K562 (cell line): ENCODE results near the gene SLC9B2. TPM values are rescaled to one million over a fixed set of nuclear protein-coding genes. Genes with fewer than 3 reads are reported as not detected.

ENCODE experiments used
- ARHGAP35 ChIP-seq: fragments of 450-650 bp; IDR thresholded peaks from 2 replicates; pipeline ENCODE4 v1.6.1; 2018; ENCODE audit not compliant: partially characterized antibody
- BCOR ChIP-seq: fragments of 450-650 bp; IDR thresholded peaks from 2 replicates; pipeline ENCODE4 v1.6.1; 2016
- CBFA2T2 ChIP-seq: fragments of 450-650 bp; conservative IDR thresholded peaks from 2 replicates; pipeline ENCODE4 v1.6.1; 2017; ENCODE audit warnings: mild to moderate bottlenecking
- CTBP1 ChIP-seq: fragments of 450-650 bp; IDR thresholded peaks from 2 replicates; pipeline ENCODE4 v1.6.1; 2016; ENCODE audit warnings: borderline replicate concordance
- ETS1 ChIP-seq: conservative IDR thresholded peaks from 2 replicates; pipeline ENCODE4 v1.6.1; 2011; ENCODE audit warnings: low read depth, mild to moderate bottlenecking, low read length; ENCODE audit not compliant: control insufficient read depth
- ETV5 ChIP-seq: sonication (generic); formaldehyde crosslinking; IDR thresholded peaks from 2 replicates; pipeline ENCODE4 v1.4.0; 2020; ENCODE audit warnings: low read depth, mild to moderate bottlenecking, missing genetic modification reagents
- GATA2 ChIP-seq: sonication (generic); formaldehyde crosslinking; IDR thresholded peaks from 2 replicates; pipeline ENCODE4 v1.4.0; 2020; ENCODE audit warnings: mild to moderate bottlenecking, missing genetic modification reagents
- HDAC8 ChIP-seq: fragments of 450-650 bp; IDR thresholded peaks from 2 replicates; pipeline ENCODE4 v1.6.1; 2016; ENCODE audit warnings: mild to moderate bottlenecking, missing genetic modification characterization, moderate library complexity, missing compliant biosample characterization
- HOXB6 ChIP-seq: fragments of 250-450 bp; sonication (Bioruptor Pico); IDR thresholded peaks from 2 replicates; pipeline ENCODE4 v1.5.1; 2022; ENCODE audit warnings: mild to moderate bottlenecking, borderline replicate concordance
- KAT2B ChIP-seq: IDR thresholded peaks from one replicate; pipeline ENCODE4 v1.6.1; 2012; ENCODE audit warnings: low read depth, mild to moderate bottlenecking, control low read depth, inconsistent platforms, low read length, moderate library complexity
- NFYB ChIP-seq: IDR thresholded peaks from 2 replicates; pipeline ENCODE4 v1.6.1; 2011; ENCODE audit warnings: mild to moderate bottlenecking, moderate library complexity; ENCODE audit not compliant: insufficient read length; ENCODE audit errors: extremely low read depth
- PKNOX1 ChIP-seq: fragments of 450-650 bp; IDR thresholded peaks from 2 replicates; pipeline ENCODE4 v1.6.1; 2016
- RBM25 ChIP-seq: fragments of 200-400 bp; formaldehyde crosslinking; IDR thresholded peaks from 2 replicates; pipeline ENCODE4 v1.6.1; 2018; ENCODE audit warnings: low read length, low read depth, moderate library complexity; ENCODE audit not compliant: severe bottlenecking
- SIRT6 ChIP-seq: IDR thresholded peaks from one replicate; pipeline ENCODE4 v1.6.1; 2012; ENCODE audit warnings: low read depth, mild to moderate bottlenecking, control low read depth, inconsistent platforms, low read length, moderate library complexity
- SMAD1 ChIP-seq: fragments of 150-350 bp; IDR thresholded peaks from 2 replicates; pipeline ENCODE4 v1.6.1; 2014; ENCODE audit warnings: low read length, low read depth; ENCODE audit not compliant: partially characterized antibody
- SMARCA5 ChIP-seq: fragments of 450-650 bp; IDR thresholded peaks from 2 replicates; pipeline ENCODE4 v1.6.1; 2016
- SMARCE1 ChIP-seq: fragments of 450-650 bp; IDR thresholded peaks from 2 replicates; pipeline ENCODE4 v1.7.1; 2016; ENCODE audit warnings: mild to moderate bottlenecking
- TARDBP ChIP-seq: fragments of 450-650 bp; IDR thresholded peaks from 2 replicates; pipeline ENCODE4 v1.6.1; 2016
- THRAP3 ChIP-seq: fragments of 450-650 bp; IDR thresholded peaks from 2 replicates; pipeline ENCODE4 v1.6.1; 2016; ENCODE audit warnings: mild to moderate bottlenecking, inconsistent platforms, borderline replicate concordance
- YY1 ChIP-seq, 3 experiments: IDR thresholded peaks; 2 replicates each; pipeline ENCODE4 v1.6.1; 2011; ENCODE audit warnings: low read length in 2 of 3, mild to moderate bottlenecking in 2 of 3, moderate library complexity in 2 of 3, borderline replicate concordance in 1 of 3, control low read depth in 1 of 3, low read depth in 1 of 3; ENCODE audit not compliant: insufficient read depth in 3 of 3, insufficient replicate concordance in 2 of 3, control insufficient read depth in 1 of 3, insufficient read length in 1 of 3; ENCODE audit errors: extremely low read depth in 1 of 3
- ZBTB8A ChIP-seq: fragments of 450-650 bp; IDR thresholded peaks from 2 replicates; pipeline ENCODE4 v1.6.1; 2018; ENCODE audit warnings: mild to moderate bottlenecking, moderate library complexity; ENCODE audit not compliant: partially characterized antibody
- ZNF146 ChIP-seq: IDR thresholded peaks from one replicate; pipeline ENCODE4 v1.6.1; 2018; ENCODE audit warnings: missing compliant biosample characterization; ENCODE audit not compliant: unreplicated experiment
- ZNF280A ChIP-seq: fragments of 450-650 bp; IDR thresholded peaks from 2 replicates; pipeline ENCODE4 v1.6.1; 2018; ENCODE audit warnings: mild to moderate bottlenecking, low read depth; ENCODE audit not compliant: partially characterized antibody
- ZNF324 ChIP-seq: fragments of 250-450 bp; sonication (Bioruptor Pico); IDR thresholded peaks from 2 replicates; pipeline ENCODE4 v1.4.0; 2020; ENCODE audit warnings: mild to moderate bottlenecking
- ZNF551 ChIP-seq: fragments of 250-450 bp; sonication (Bioruptor Pico); IDR thresholded peaks from 2 replicates; pipeline ENCODE4 v1.5.0; 2021; ENCODE audit warnings: mild to moderate bottlenecking, moderate library complexity
- ZNF644 ChIP-seq: fragments of 200-800 bp; sonication (Bioruptor generic); IDR thresholded peaks from 2 replicates; pipeline ENCODE4 v1.6.1; 2016; ENCODE audit warnings: low read depth, missing genetic modification characterization, missing compliant biosample characterization
- ZNF780A ChIP-seq: fragments of 250-450 bp; sonication (Bioruptor Pico); IDR thresholded peaks from 2 replicates; pipeline ENCODE4 v1.5.0; 2021; ENCODE audit warnings: mild to moderate bottlenecking
- ZNF830 ChIP-seq: fragments of 250-450 bp; sonication (Bioruptor Pico); IDR thresholded peaks from 2 replicates; pipeline ENCODE4 v1.5.0; 2021; ENCODE audit warnings: mild to moderate bottlenecking
- polyA plus RNA-seq, 8 experiments: library from polyadenylated mRNA; depleted of rRNA in 4 of 8; stranded (reverse) in 5 of 8; unstranded in 3 of 8; fragments of >200 nt; fragmentation: Nextera tagmentation in 2 of 8; fragmentation: Illumina TruSeq in 1 of 8; extraction: Ambion mirVana in 2 of 8; extraction: Trizol in 1 of 8; gene quantifications; 2 replicates each; pipeline versions ENCODE4 v1.2.1 to v1.2.3, GENCODE V29; 2011 to 2014; ENCODE audit warnings: inconsistent platforms in 1 of 8, missing spikeins in 1 of 8
- total RNA-seq, 7 experiments: library from RNA; depleted of rRNA in 6 of 7; stranded (reverse); fragments of >200 nt in 6 of 7; fragmentation: Illumina TruSeq in 2 of 7; extraction: Trizol in 2 of 7; gene quantifications; 2 replicates each; pipeline versions ENCODE4 v1.2.1 to v1.2.3, GENCODE V29; 2011 to 2021; ENCODE audit warnings: low replicate concordance in 1 of 7

SLC9B2 gene
- total and polyA plus RNA-seq, 9 of the 15 experiments (the other 6 are each of a cell fraction or from before 2014, with no cell fraction given) = 6.6 to 14.6 (median 11.4) TPM

GRCh38 chr4:103076747-103077347 is at the start of gene SLC9B2 (continued):
- no peak for TF ChIP-seq SMAD1
- TF ChIP-seq ZNF780A (CRISPR knock-in tag) = no peak
- no peak for TF ChIP-seq THRAP3
- peak; percentile 47 for TF ChIP-seq CBFA2T2
- TF ChIP-seq HDAC8 (tag) = no peak
- no peak for TF ChIP-seq ZBTB8A
- no peak for TF ChIP-seq CTBP1
- TF ChIP-seq HOXB6 (CRISPR knock-in tag) = no peak
- TF ChIP-seq SMARCE1 = peak; percentile 42; the same call in 1 of the 2 replicates
- TF ChIP-seq NFYB = no peak
- no peak for TF ChIP-seq ZNF830
- no peak for TF ChIP-seq ZNF146 (CRISPR knock-in tag)
- TF ChIP-seq TARDBP = no peak
- no peak for TF ChIP-seq KAT2B
- TF ChIP-seq ZNF644 = no peak
- no peak for TF ChIP-seq ARHGAP35
- TF ChIP-seq ZNF280A = no peak
- TF ChIP-seq RBM25 = no peak
- TF ChIP-seq SIRT6 = no peak
- 0 out of 2 replicates have a peak, but pooled peaks have one; percentile 7 for TF ChIP-seq BCOR
- peak; percentile 33; the same call in 1 of the 2 replicates for TF ChIP-seq PKNOX1
- TF ChIP-seq GATA2 (CRISPR knock-in tag) = no peak
- no peak for TF ChIP-seq ETS1
- no peak for TF ChIP-seq ETV5 (CRISPR knock-in tag)
- TF ChIP-seq ZNF551 (CRISPR knock-in tag) = no peak
- no peak for TF ChIP-seq ZNF324 (CRISPR knock-in tag)
- TF ChIP-seq YY1 (IDR thresholded peaks at IDR 0.05; ENCODE audit: borderline replicate concordance in 1 of 3, control insufficient read depth in 1 of 3, extremely low read depth in 1 of 3, insufficient read depth in 3 of 3, insufficient read length in 1 of 3, insufficient replicate concordance in 2 of 3, low read depth in 1 of 3, low read length in 2 of 3) = peak in 1 of 3 experiments; percentile 2
- no peak for TF ChIP-seq SMARCA5
